GM21529 (cell line): ENCODE data around the gene ACTN1.

ENCODE experiments used
- ATAC-seq: cut with Tn5 transposase; IDR thresholded peaks from one replicate; pipeline ENCODE4 v1.9.1; 2021; ENCODE audit not compliant: unreplicated experiment

ACTN1 gene

GRCh38 chr14:68892961-68893360, 86.1 kb downstream of the ACTN1 start:
- no peak for ATAC-seq

- no peak for ATAC-seq
Observed at GRCh38 chr14:68891851-68892660, 87.0 kb downstream of the ACTN1 start.

- no peak for ATAC-seq
Observed at GRCh38 chr14:68890173-68890931, 88.8 kb downstream of the ACTN1 start.

DNA sequence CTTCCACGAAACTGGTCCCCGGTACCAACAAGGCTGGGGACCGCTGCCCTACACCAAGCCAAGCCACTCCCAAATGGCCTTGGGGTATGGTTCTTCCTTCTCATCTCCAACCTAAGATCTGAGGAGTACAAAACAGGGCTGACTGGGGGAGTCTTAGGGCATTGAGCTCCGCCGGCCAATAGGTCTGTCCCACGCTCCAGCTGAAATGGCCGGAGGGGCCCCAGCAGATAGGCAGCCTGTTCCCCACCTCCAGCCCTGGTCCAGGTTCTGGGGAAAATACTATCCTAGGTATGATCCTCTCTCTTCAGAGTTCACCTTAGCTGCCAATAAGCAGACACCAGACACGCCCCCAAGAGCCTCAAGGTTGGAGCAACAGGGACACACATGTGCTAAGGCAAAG, 90.2 kb downstream of the ACTN1 start:
- ATAC-seq: no peak

- no peak for ATAC-seq
Observed at GRCh38 chr14:68888025-68888850, 90.9 kb downstream of the ACTN1 start.

- no peak for ATAC-seq
Observed at GRCh38 chr14:68886109-68886434, 93.0 kb downstream of the ACTN1 start.

DNA sequence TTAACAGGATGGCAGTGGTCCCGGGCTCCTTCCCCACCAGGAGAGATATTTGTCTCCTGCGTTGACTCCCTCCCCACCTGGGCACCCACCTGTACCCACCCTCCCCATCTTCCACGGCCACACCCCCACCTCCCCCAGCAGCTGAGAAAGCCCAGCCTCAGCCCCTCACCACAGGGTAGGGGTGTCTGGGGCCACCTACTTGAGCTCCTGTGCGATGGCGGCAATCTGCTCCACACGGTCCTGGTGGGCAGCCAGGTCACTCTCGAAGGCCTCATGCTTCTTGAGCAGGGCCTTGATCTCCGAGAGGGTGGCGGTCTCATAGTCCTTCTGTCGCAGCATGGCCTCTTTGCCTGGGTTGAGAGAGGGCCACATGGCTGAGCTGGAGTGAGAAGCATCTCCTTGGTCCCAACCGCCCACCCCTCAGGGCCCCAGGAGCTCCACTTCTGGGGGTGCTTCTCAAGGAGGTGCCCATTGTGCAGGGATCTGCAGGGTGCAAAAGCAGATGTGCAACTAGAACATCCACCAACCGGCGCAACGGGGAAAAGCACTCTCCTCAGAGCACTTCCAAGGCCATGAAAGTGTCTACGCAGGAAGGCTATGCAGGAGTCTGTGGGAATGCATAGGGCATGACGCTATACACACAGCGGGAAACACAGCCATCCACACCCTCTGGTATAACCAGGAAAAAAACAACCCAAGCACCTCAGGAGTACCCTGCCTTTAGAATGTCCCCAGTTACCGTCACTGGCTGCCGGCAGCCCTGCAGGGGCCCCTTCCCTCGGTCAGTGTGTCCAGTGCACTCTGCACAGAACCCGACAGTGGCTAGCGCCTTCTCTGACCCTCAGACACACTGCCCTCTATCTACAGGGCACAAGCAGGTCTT, 93.6 kb downstream of the ACTN1 start:
- ATAC-seq: no peak

DNA sequence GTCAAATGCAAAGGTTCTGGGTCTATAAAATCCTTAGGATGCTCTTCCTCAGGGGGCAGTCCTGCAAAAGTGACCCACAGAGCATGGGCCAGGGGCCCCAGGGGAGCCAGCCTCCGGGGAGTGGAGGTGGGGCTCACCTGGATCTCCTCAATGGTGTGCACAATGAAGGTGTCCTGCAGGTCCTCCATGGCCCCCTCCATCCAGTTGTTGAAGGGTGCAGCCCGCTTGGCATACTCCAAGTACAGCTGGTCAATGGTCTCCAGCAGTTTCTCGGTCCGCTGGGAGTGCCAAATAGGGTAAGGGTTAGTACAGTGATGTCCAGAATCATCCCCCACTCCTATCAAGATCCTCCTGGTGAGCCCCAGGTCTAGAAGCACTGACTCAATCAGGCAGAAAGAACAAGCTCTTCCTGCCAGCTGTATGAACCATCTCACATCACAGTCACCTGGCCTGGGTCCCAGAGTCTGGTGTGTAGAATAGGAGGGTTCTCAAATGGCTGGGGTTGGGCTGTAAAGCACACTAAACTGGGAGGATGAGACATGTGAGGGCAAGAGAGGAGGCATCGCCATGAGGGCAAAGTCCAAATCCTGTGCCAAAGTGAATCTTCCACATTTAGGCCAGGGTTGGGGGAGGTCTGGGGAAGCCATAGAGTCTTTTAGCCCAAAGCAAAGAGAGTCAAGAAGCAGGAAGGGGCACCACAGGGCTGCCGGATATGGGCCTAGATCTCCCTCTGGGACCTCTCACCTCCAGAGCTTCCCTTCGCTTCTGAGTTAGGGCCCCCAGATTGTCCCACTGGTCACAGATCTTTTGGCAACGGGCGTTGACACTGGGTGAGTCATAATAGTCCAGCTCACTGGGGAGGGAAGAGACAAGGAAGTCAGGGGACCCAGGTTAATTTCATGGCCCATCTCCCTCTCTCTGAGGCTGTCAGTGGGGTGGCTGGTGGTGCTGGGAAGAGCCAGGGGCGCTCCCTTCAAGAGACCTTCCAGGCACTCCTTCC, 94.8 kb downstream of the ACTN1 start:
- ATAC-seq: no peak

DNA sequence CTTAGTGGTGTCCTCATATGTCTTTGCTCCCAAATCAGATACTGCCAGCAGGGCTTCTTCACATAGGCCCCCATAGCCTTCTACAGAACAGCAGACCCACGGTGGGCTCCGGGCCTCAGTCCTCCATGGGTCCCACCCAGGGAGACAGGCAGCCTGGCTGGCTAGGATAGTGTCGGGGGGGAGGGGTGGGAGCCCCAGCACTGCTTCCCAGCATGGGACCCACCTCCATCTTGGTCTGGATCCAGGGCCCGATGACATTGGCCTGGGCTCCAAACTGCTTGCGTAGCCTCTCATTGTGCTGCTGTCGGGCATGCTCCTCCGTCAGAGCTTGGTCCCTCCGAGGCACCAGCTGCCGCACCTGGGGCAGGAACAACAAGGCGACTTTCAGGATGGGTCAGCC, 96.9 kb downstream of the ACTN1 start:
- ATAC-seq: no peak

- no peak for ATAC-seq
Observed at GRCh38 chr14:68881396-68881795, 97.7 kb downstream of the ACTN1 start.

- no peak for ATAC-seq
Observed at GRCh38 chr14:68880581-68881105, 98.5 kb downstream of the ACTN1 start.

- no peak for ATAC-seq
Observed at GRCh38 chr14:68879841-68880575, 99.1 kb downstream of the ACTN1 start.

DNA sequence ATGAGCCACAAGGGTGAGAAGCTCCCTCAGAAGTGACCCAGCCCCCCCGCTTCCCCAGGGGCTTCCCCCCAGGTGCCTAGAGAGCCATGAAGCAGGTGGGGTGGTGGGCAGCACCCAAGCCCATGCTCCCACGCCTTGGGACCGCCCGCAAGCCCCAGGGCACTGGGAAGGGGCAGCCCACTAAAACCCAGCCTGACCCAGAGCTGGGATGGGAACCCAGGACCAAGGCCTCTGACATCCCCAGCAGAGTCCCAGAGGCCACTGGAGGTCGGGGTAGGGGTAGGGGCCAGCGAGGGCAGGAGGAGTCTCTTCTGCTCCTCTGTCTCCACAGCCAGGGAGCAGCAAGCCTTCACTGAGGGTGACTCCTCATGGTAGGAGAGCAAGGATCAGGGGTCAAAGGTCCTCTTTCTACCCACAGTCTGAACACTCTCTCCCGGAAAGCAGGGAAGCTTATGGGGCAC, 99.8 kb downstream of the ACTN1 start:
- ATAC-seq: no peak

DNA sequence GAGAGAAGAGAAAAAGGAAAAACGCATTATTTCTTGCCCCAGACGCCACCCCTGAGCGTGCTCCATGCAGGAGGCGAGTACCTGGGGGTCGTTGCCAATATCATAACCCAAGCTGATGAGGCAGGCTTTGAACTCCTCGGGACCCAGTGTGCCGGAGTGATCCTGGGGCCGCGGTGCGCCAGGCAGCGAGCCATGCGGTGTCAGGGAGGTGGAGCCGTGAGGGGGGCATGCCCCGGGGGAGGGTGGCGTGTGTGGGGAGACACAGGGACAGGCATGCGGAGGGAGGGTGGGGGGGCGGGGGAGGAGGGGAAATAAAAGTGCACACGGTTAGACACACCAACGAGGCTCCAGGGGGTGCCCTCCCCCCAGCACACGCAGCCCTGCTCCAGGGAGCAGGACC, 100.2 kb downstream of the ACTN1 start:
- no peak for ATAC-seq

GRCh38 chr14:68877993-68878575, 101.0 kb downstream of the ACTN1 start:
- no peak for ATAC-seq

- no peak for ATAC-seq
Observed at GRCh38 chr14:68876976-68877375, 102.1 kb downstream of the ACTN1 start.

- no peak for ATAC-seq
Observed at GRCh38 chr14:68874746-68875155, 104.4 kb downstream of the ACTN1 start.

DNA sequence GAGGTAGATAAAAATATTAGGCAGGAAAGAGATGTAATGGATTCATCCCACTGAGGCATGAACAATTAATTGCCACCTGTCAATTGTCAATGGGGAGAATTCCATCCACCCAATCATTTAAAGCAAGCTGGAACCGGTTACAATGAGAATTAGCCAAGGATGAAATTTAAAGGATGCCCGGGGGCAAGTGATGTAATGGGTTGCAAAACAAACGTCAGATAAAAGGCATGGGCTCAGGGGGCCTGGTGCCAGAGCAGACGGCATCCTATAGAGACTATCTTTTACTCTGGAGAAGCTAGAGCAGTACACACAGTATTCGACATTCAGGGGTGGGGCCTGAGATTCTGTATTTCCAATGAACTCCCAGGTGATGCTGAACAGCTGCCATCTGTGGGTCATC, 105.7 kb downstream of the ACTN1 start:
- no peak for ATAC-seq
